Transverse colon (tissue), 4 donors: ENCODE measurements around the gene ERH. TPM values are rescaled to one million over a fixed set of nuclear protein-coding genes. Genes with fewer than 3 reads are reported as not detected.

ENCODE experiments used
- DNase-seq: peaks from one replicate; pipeline ENCODE4 v3.0.0-alpha.2; 2019
- H3K27ac ChIP-seq, 4 donors: fragments of 200-600 bp; sonication (generic); 2 replicates each; pipeline ENCODE4 v1.5.1; 2016 to 2018; ENCODE audit warnings: inconsistent platforms in 4 of 4
- H3K27me3 ChIP-seq: fragments of 200-600 bp; sonication (generic); 2 replicates; pipeline ENCODE4 v1.5.1; 2017; ENCODE audit warnings: inconsistent platforms
- H3K36me3 ChIP-seq, 4 donors: fragments of 200-600 bp; sonication (generic); 2 replicates each; pipeline ENCODE4 v1.5.1; 2017 to 2019; ENCODE audit warnings: inconsistent platforms in 4 of 4
- H3K4me1 ChIP-seq, 4 donors: fragments of 200-600 bp; sonication (generic); 2 replicates each; pipeline ENCODE4 v1.5.1; 2017 to 2020; ENCODE audit warnings: inconsistent platforms in 4 of 4
- H3K4me3 ChIP-seq, 4 donors: fragments of 200-600 bp; sonication (generic); 1 replicate in 1 of 4; 2 replicates in 3 of 4; pipeline versions ENCODE4 v1.5.1 to v1.6.1; 2017 to 2019; ENCODE audit warnings: inconsistent platforms in 4 of 4
- H3K9me3 ChIP-seq, 2 donors: fragments of 200-600 bp; sonication (generic); 2 replicates each; pipeline ENCODE4 v1.5.1; 2017 to 2019; ENCODE audit warnings: inconsistent platforms in 2 of 2
- EP300 ChIP-seq: sonication (generic); formaldehyde crosslinking; IDR thresholded peaks from one replicate; pipeline ENCODE4 v1.6.1; 2017; ENCODE audit warnings: antibody characterized with exemption, low read depth
- POLR2A ChIP-seq: fragments of 450-650 bp; IDR thresholded peaks from one replicate; pipeline ENCODE4 v1.6.1; 2016; ENCODE audit warnings: antibody characterized with exemption, mild to moderate bottlenecking, moderate library complexity
- POLR2AphosphoS5 ChIP-seq, 3 donors: sonication (generic); formaldehyde crosslinking; IDR thresholded peaks; one replicate each; pipeline ENCODE4 v1.6.1; 2016; ENCODE audit warnings: antibody characterized with exemption in 3 of 3
- WGBS, 2 donors: methylation state at CpG; one replicate each; pipeline ENCODE4 v1.1.5; 2018; ENCODE audit warnings: low coverage in 1 of 2; 5-methylcytosine and 5-hydroxymethylcytosine counted together
- in situ Hi-C, 4 donors: fragments of 200-750 bp; cut with MboI; loops; one replicate each; pipeline versions ENCODE4 v1.15.0 to v1.15.1; 2017; ENCODE audit warnings: low sequenced_read_pairs in 3 of 4, low pct_ligation_motif_present in 1 of 4, low pct_unique_long_range_greater_than_20kb in 1 of 4
- intact Hi-C: fragments of 100-400 bp; cut with DNase I; formaldehyde crosslinking; loops from one replicate; pipeline ENCODE4 v1.15.1; 2023; ENCODE audit warnings: low total_unique reads
- total RNA-seq, 4 donors: library from RNA; depleted of rRNA; stranded (reverse); fragments of >200 nt; gene quantifications; one replicate each; pipeline ENCODE4 v1.1.0, GENCODE V29; 2016
- TF ChIP-seq, protein P1 (sequence below), 5 experiments: fragments of 200-600 bp in 3 of 5; fragments of 450-650 bp in 2 of 5; sonication (generic) in 3 of 5; IDR thresholded peaks; 1 replicate in 2 of 5; 2 replicates in 3 of 5; pipeline ENCODE4 v1.5.1; 2016 to 2017; ENCODE audit warnings: antibody characterized with exemption in 5 of 5, inconsistent platforms in 3 of 5, mild to moderate bottlenecking in 2 of 5, moderate library complexity in 1 of 5

The ERH gene
- total RNA-seq, 4 donors from 2014 or later = 11.6 to 52.7 (median 30.4) TPM

DNA sequence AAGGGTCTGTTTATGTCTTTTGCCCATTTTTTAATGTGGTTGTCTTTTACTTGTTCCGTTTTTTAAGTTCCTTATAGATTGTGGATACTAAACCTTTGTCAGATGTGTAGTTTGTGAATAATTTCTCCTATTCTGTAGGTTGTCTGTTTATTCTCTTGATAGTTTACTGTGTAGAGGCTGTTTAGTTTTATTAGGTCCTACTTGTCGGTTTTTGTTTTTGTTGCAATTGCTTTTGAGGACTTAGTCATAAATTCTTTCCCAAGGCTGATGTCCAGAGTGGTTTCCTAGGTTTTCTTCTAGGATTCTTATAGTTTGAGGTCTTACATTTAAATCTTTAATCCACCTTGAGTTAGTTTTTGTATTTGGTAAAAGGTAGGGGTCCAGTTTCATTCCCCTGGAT, 34.3 kb upstream of the ERH start:
- TF ChIP-seq EP300 (no peak), POLR2A (no peak), POLR2AphosphoS5 (IDR thresholded peaks at IDR 0.05) (no peak)
- TF ChIP-seq, protein P1, sequence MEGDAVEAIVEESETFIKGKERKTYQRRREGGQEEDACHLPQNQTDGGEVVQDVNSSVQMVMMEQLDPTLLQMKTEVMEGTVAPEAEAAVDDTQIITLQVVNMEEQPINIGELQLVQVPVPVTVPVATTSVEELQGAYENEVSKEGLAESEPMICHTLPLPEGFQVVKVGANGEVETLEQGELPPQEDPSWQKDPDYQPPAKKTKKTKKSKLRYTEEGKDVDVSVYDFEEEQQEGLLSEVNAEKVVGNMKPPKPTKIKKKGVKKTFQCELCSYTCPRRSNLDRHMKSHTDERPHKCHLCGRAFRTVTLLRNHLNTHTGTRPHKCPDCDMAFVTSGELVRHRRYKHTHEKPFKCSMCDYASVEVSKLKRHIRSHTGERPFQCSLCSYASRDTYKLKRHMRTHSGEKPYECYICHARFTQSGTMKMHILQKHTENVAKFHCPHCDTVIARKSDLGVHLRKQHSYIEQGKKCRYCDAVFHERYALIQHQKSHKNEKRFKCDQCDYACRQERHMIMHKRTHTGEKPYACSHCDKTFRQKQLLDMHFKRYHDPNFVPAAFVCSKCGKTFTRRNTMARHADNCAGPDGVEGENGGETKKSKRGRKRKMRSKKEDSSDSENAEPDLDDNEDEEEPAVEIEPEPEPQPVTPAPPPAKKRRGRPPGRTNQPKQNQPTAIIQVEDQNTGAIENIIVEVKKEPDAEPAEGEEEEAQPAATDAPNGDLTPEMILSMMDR (IDR thresholded peaks at IDR 0.05) = no peak
- no peak for DNase-seq
- no peak overlapping the region for H3K27ac ChIP-seq
- no peaks in the 10 kb centered on the region for H3K9me3 ChIP-seq
- in situ Hi-C loops = no loop called here
- intact Hi-C loops = no loop called here
- H3K27me3 ChIP-seq = no peaks in the 10 kb centered on the region
- H3K36me3 ChIP-seq = peaks cover 0 to 5% (median 0%) of the 10 kb centered on the region in 4 donors
- WGBS, 2 donors = 63 to 85% methylated on average over 2 of the region's 2 CpGs
- no peaks in the 10 kb centered on the region for H3K4me1 ChIP-seq
- H3K4me3 ChIP-seq = no peak overlapping the region

DNA sequence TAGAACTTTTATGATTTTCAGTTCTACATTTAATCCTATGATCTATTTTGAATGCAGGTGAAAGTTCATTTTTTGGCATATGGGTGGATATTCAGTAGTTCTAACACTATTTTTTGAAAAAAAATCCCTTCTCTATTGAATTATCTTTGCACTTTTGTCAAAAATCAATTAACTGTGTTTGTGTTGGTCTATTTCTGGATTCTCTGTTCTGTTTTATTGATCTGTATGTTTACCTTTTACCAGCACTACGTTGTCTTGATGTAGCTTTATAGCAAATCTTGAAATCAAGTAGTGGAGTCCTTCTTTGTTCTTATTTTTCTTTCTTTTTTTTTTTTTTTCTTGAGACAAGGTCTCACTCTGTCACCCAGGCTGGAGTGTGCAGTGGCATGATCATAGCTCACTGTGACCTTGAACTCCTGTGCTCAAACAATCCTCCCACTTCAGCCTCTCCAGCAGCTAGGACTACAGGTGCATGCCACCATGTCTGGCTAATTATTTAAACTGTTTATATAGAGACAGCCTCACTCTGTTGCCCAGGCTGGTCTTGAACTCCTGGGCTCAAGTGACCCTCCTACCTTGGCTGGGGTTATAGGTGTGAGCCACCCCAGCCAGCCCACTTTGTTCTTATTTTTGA, 32.3 kb upstream of the ERH start:
- TF ChIP-seq, protein P1 (IDR thresholded peaks at IDR 0.05) = no peak
- TF ChIP-seq POLR2A = no peak
- no peak for TF ChIP-seq EP300
- no peak for TF ChIP-seq POLR2AphosphoS5 (IDR thresholded peaks at IDR 0.05)
- no peaks in the 10 kb centered on the region for H3K27me3 ChIP-seq
- intact Hi-C loops (no loop called here), in situ Hi-C loops (no loop called here)
- H3K4me3 ChIP-seq = no peak overlapping the region
- H3K4me1 ChIP-seq = no peaks in the 10 kb centered on the region
- peaks cover 0 to 17% (median 2%) of the 10 kb centered on the region in 4 donors for H3K36me3 ChIP-seq
- 64 to 68% methylated on average over 1 of the region's 1 CpG for WGBS, 2 donors
- no peak overlapping the region for H3K27ac ChIP-seq
- no peak for DNase-seq
- no peaks in the 10 kb centered on the region for H3K9me3 ChIP-seq

DNA sequence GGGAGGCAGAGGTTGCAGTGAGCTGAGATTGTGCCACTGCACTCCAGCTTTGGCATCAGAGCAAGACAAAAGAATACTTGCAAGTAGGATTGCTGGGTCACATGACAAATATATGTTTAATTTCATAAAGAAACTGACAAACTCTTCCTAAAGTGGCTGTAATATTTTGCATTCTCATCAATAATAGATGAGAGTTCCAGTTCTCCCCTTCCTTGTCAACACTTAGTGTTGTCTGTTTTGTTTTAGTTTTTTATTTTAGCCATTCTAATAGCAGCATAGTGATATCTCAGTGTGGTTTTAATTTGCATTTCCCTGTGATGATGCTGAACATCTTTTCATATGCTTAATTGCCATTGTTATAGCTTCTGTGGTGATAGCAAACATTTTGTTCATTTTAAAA, 31.5 kb upstream of the ERH start:
- intact Hi-C loops (no loop called here), in situ Hi-C loops (no loop called here)
- Histone ChIP-seq H3K4me3 (no peak overlapping the region), H3K36me3 (peaks cover 0 to 19% (median 2%) of the 10 kb centered on the region in 4 donors), H3K27ac (no peak overlapping the region), H3K9me3 (no peaks in the 10 kb centered on the region), H3K4me1 (no peaks in the 10 kb centered on the region), H3K27me3 (no peaks in the 10 kb centered on the region)
- no peak for DNase-seq
- TF ChIP-seq EP300 = no peak

DNA sequence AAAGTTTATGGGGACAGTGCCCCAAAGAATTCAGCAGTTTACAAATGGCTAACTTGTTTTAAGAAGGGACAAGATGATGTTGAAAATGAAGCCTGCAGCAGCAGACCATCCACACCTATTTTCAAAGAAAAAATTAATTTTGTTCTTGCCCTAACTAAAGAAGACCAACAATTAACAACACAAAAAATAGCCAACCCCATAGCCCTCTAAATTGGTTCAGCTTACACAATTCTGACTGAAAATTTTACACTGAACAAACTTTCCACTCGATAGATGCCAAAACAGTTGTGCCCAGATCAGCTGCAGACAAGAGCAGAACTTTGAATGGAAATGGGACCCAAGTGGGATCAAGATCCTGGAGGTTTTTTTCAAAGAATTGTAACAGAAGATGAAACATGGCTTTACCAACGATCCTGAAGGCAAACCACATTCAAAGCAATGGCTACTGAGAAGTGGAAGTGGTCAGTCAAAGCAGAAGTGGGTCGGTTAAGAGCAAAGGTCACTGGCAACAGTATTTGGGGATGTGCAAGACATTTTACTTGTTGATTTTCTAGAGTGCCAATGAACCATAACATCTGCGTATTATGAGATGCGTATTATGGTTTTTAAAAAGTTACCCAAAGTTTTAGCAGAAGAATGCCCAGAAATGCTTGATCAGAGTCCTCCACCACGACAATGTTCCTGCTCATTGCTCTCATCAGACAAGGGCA, 30.3 kb upstream of the ERH start:
- no peaks in the 10 kb centered on the region for H3K9me3 ChIP-seq
- WGBS, 2 donors = 80% methylated on average over 4 to 6 of the region's 6 CpGs
- intact Hi-C loops (no loop called here), in situ Hi-C loops (no loop called here)
- H3K36me3 ChIP-seq = peaks cover 0 to 22% (median 2%) of the 10 kb centered on the region in 4 donors
- no peak for TF ChIP-seq POLR2AphosphoS5 (IDR thresholded peaks at IDR 0.05)
- TF ChIP-seq, protein P1 (IDR thresholded peaks at IDR 0.05) = no peak
- TF ChIP-seq POLR2A = no peak
- TF ChIP-seq EP300 = no peak
- DNase-seq = no peak
- no peaks in the 10 kb centered on the region for H3K4me1 ChIP-seq
- no peak overlapping the region for H3K4me3 ChIP-seq
- no peaks in the 10 kb centered on the region for H3K27me3 ChIP-seq
- H3K27ac ChIP-seq = no peak overlapping the region
